ENCODE results near the gene NCKAP1. TPM values are rescaled to one million over a fixed set of nuclear protein-coding genes. Genes with fewer than 3 reads are reported as not detected.

NCKAP1 gene
- total and polyA plus RNA-seq, 2 donors (not counting 3 experiments of a cell fraction or from before 2014, with no cell fraction given) = 49.4 to 130 TPM

DNA sequence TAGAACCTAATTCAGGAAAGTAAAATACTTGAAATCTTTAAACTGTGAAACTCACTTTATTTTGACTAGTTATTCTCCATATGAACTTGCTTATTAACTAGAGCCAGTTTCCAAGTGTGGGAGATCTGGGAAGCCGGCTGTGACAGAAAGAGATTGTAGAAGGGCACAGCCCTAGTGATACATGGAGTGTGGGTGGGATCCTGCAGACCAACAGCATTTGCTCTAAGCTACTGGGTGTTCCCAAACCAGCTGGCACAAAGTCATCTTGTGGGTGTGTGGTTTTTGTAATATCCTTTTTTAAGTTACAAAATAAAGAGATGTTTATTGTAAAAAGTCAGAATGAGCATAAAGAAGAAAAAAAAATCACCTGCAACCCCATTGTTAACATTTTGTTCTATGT lies 43.7 kb upstream of the NCKAP1 start:
- dilution Hi-C loops (cut with MboI; ENCODE audit: extremely low pct_ligation_motif_present, low sequenced_read_pairs) (no loop called here), intact Hi-C loops (cut with micrococcal nuclease) (no loop called here)
- Histone ChIP-seq H3K79me2 (ENCODE audit: control insufficient read depth, insufficient read depth, low read length) (no peaks in the 10 kb centered on the region), H2AFZ (ENCODE audit: low read depth, low read length) (no peak overlapping the region), H3K9me3 (replicated peaks; ENCODE audit: control insufficient read depth, insufficient read depth, low read length) (no peaks in the 10 kb centered on the region), H3K4me3 (replicated peaks in 1 of 3; ENCODE audit: insufficient read depth in 1 of 3, low read depth in 1 of 3, low read length in 3 of 3) (no peak overlapping the region), H3K4me1 (ENCODE audit: control insufficient read depth, extremely low read depth, insufficient read depth, low read length) (peaks cover 12% of the 10 kb centered on the region), H3K36me3 (ENCODE audit: control insufficient read depth in 2 of 2, extremely low read depth in 1 of 2, insufficient read depth in 2 of 2, low read length in 2 of 2) (no peaks in the 10 kb centered on the region), H3K9ac (replicated peaks; ENCODE audit: extremely low read depth, insufficient read depth, low read length) (no peak overlapping the region), H4K20me1 (replicated peaks; ENCODE audit: control insufficient read depth, extremely low read depth, insufficient read depth, low read length) (no peaks in the 10 kb centered on the region), H3K27ac (ENCODE audit: insufficient read depth, low read depth, low read length) (no peak overlapping the region), H3K27me3 (ENCODE audit: control insufficient read depth in 2 of 2, insufficient read depth in 2 of 2, low read length in 2 of 2) (no peaks in the 10 kb centered on the region), H3K4me2 (ENCODE audit: insufficient read depth, low read length) (no peak overlapping the region), H3K9me1 (replicated peaks; ENCODE audit: control insufficient read depth, extremely low read depth, insufficient read depth, low read length) (no peaks in the 10 kb centered on the region)
- DNase-seq (ENCODE audit: low read depth, low spot score) (no peak), FAIRE-seq (no peak)
- ChIA-PET CTCF (no interaction called here), POLR2A (no interaction called here)
- no peak for TF ChIP-seq FOS (IDR thresholded peaks at IDR 0.05; ENCODE audit: borderline replicate concordance, insufficient read depth, low read length)
- TF ChIP-seq MYC (IDR thresholded peaks at IDR 0.05; ENCODE audit: low read depth, low read length) = no peak
- TF ChIP-seq GATA2 (IDR thresholded peaks at IDR 0.05; ENCODE audit: insufficient read depth, insufficient read length, low read depth, low read length) = no peak
- TF ChIP-seq, protein P1, sequence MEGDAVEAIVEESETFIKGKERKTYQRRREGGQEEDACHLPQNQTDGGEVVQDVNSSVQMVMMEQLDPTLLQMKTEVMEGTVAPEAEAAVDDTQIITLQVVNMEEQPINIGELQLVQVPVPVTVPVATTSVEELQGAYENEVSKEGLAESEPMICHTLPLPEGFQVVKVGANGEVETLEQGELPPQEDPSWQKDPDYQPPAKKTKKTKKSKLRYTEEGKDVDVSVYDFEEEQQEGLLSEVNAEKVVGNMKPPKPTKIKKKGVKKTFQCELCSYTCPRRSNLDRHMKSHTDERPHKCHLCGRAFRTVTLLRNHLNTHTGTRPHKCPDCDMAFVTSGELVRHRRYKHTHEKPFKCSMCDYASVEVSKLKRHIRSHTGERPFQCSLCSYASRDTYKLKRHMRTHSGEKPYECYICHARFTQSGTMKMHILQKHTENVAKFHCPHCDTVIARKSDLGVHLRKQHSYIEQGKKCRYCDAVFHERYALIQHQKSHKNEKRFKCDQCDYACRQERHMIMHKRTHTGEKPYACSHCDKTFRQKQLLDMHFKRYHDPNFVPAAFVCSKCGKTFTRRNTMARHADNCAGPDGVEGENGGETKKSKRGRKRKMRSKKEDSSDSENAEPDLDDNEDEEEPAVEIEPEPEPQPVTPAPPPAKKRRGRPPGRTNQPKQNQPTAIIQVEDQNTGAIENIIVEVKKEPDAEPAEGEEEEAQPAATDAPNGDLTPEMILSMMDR (IDR thresholded peaks at IDR 0.05; ENCODE audit: extremely low read depth in 1 of 2, insufficient read depth in 1 of 2, low read depth in 1 of 2, low read length in 2 of 2) = no peak
- TF ChIP-seq EZH2 (IDR thresholded peaks at IDR 0.05; ENCODE audit: borderline replicate concordance, low read depth, low read length, severe bottlenecking) = no peak
- no peak for TF ChIP-seq POLR2A (IDR thresholded peaks at IDR 0.05; ENCODE audit: low read depth, low read length)
- BruUV-seq (replicated peaks) = no TSS peak

All from endothelial cell of umbilical vein (primary cell).